Left renal cortex interstitium (tissue), 4 donors: Measurements from ENCODE around the gene RIPOR3. TPM values are rescaled to one million over a fixed set of nuclear protein-coding genes. Genes with fewer than 3 reads are reported as not detected.

ENCODE experiments used
- DNase-seq, 4 donors: peaks; one replicate each; pipeline ENCODE4 v3.0.0-alpha.2; 2013; ENCODE audit warnings: low read depth in 4 of 4, low spot score in 2 of 4, missing footprints in 1 of 4
- polyA plus RNA-seq, 4 donors: library from polyadenylated mRNA; unstranded; fragments of 120-200 nt; gene quantifications; one replicate each; pipeline ENCODE4 v1.2.1, GENCODE V29; 2013; ENCODE audit not compliant: insufficient read length in 4 of 4

The RIPOR3 gene
- polyA plus RNA-seq: 1 to 10 TPM; 6.4 to 10.0 (median 8.0) TPM

- DNase-seq: no peak
Measured at GRCh38 chr20:50690650-50691572, at the start of gene RIPOR3. RIPOR3 (minus strand) TSS chr20:50691542; CDS start chr20:50691128, 414 bp downstream.

- no peak for DNase-seq
Measured at GRCh38 chr20:50737352-50737751, 46.0 kb upstream of the RIPOR3 start.

GRCh38 chr20:50735813-50736212 is 44.5 kb upstream of the RIPOR3 start:
- DNase-seq: no peak

GRCh38 chr20:50734730-50735679 is 43.7 kb upstream of the RIPOR3 start:
- no peak for DNase-seq

- no peak for DNase-seq
Measured at GRCh38 chr20:50733644-50734349, 42.5 kb upstream of the RIPOR3 start.

GRCh38 chr20:50731930-50732690 is 40.8 kb upstream of the RIPOR3 start:
- no peak for DNase-seq

GRCh38 chr20:50731055-50731929 is 40.0 kb upstream of the RIPOR3 start, which contains the start of gene PARD6B:
PARD6B (plus strand) TSS chr20:50731580; CDS start chr20:50731787, 207 bp downstream.
- peak in 3 of 4 donors; percentile 95 to 97 (median 96) for DNase-seq

- no peak for DNase-seq
Measured at GRCh38 chr20:50730765-50731054, 39.4 kb upstream of the RIPOR3 start.

GRCh38 chr20:50729901-50730764 is 38.8 kb upstream of the RIPOR3 start:
- no peak for DNase-seq

- no peak for DNase-seq
Measured at GRCh38 chr20:50728981-50729874, 37.9 kb upstream of the RIPOR3 start.

- DNase-seq: no peak
Measured at GRCh38 chr20:50728486-50728980, 37.2 kb upstream of the RIPOR3 start.

- DNase-seq: no peak
Measured at GRCh38 chr20:50727792-50728485, 36.6 kb upstream of the RIPOR3 start.

GRCh38 chr20:50726955-50727791 is 35.8 kb upstream of the RIPOR3 start:
- DNase-seq: no peak

GRCh38 chr20:50725724-50726005 is 34.3 kb upstream of the RIPOR3 start:
- no peak for DNase-seq
